OCI-LY3 (cell line): ENCODE measurements around the gene ELAVL4.
"Not testable (repeated sequence)": the region's sequence is repeated elsewhere in the genome, so short reads cannot be mapped to it uniquely, and the experiment has no call there.

Experiments used
- H2AFZ ChIP-seq: fragments of 200-600, 300-600 bp; shearing (Covaris generic); 2 replicates; pipeline ENCODE4 v1.6.0; 2014; ENCODE audit warnings: antibody characterized with exemption, low read depth, low read length
- H3K27ac ChIP-seq: fragments of 200-600, 300-600 bp; sonication (generic); 2 replicates; pipeline ENCODE4 v1.5.1; 2014; ENCODE audit warnings: mild to moderate bottlenecking, low read length, moderate library complexity, mixed read lengths
- H3K27me3 ChIP-seq: fragments of 200-600, 300-600 bp; sonication (generic); 2 replicates; pipeline ENCODE4 v1.6.1; 2014; ENCODE audit warnings: low read depth, low read length, mixed read lengths
- H3K36me3 ChIP-seq: fragments of 200-600, 300-600 bp; sonication (generic); replicated peaks from 2 replicates; pipeline ENCODE3; 2014; ENCODE audit warnings: low read depth, low read length, mixed read lengths
- H3K4me1 ChIP-seq: fragments of 300-600, 200-600 bp; sonication (generic); 2 replicates; pipeline ENCODE4 v1.6.1; 2014; ENCODE audit warnings: low read length, mixed read lengths
- H3K4me2 ChIP-seq: fragments of 200-600, 300-600 bp; sonication (generic); 2 replicates; pipeline ENCODE4 v1.6.1; 2014; ENCODE audit warnings: low read length, mixed read lengths
- H3K4me3 ChIP-seq: fragments of 300-600, 200-600 bp; sonication (generic); 2 replicates; pipeline ENCODE4 v1.5.1; 2014; ENCODE audit warnings: antibody characterized with exemption, mild to moderate bottlenecking, low read length, moderate library complexity
- H3K79me2 ChIP-seq: fragments of 300-600, 200-600 bp; shearing (Covaris generic); 2 replicates; pipeline ENCODE4 v1.6.1; 2014; ENCODE audit warnings: mild to moderate bottlenecking, low read length, mixed read lengths
- H3K9ac ChIP-seq: fragments of 300-600, 200-600 bp; shearing (Covaris generic); 2 replicates; pipeline ENCODE4 v1.6.0; 2014; ENCODE audit warnings: mild to moderate bottlenecking, low read length, moderate library complexity
- H3K9me3 ChIP-seq: fragments of 200-600, 300-600 bp; shearing (Covaris generic); 2 replicates; pipeline ENCODE4 v1.6.1; 2014; ENCODE audit warnings: low read length, mixed read lengths; ENCODE audit not compliant: insufficient read depth
- H4K20me1 ChIP-seq: fragments of 200-600, 300-600 bp; sonication (generic); 2 replicates; pipeline ENCODE4 v1.6.1; 2016; ENCODE audit warnings: low read length, mixed read lengths; ENCODE audit not compliant: insufficient read depth
- EZH2phosphoT487 ChIP-seq: fragments of 200-600 bp; shearing (Covaris generic); IDR thresholded peaks from 2 replicates; pipeline ENCODE4 v1.6.1; 2018; ENCODE audit warnings: antibody characterized with exemption, mixed run types, low read depth
- TF ChIP-seq, protein P1 (sequence below): fragments of 200-600, 300-600 bp; sonication (generic); IDR thresholded peaks from 2 replicates; pipeline ENCODE4 v1.5.1; 2014; ENCODE audit warnings: antibody characterized with exemption, low read length, low read depth

ELAVL4 gene

DNA sequence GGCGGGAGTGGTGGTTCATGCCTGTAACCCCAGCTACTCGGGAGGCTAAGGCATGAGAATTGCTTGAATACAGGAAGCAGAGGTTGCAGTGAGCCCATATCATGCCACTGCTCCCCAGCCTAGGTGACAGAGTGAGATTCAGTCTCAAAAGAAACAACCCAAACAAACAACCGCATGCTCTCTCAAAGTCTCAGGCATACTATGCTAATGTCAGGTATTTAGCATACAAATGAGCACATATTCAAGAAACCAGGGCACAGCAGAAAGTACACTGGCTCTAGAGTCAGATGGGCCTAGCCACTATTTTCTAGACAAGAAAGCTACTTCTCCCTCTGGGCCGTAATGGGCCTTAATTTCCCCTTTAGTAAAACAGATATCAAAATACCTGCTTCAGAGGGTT is 55.0 kb downstream of the ELAVL4 start:
- Histone ChIP-seq H3K27ac (no peak overlapping the region), H3K4me2 (no peak overlapping the region), H3K79me2 (no peaks in the 10 kb centered on the region), H3K4me1 (no peaks in the 10 kb centered on the region), H3K4me3 (no peak overlapping the region), H3K27me3 (no peaks in the 10 kb centered on the region), H3K36me3 (no peaks in the 10 kb centered on the region), H4K20me1 (no peaks in the 10 kb centered on the region), H3K9ac (no peak overlapping the region), H2AFZ (no peak overlapping the region), H3K9me3 (no peaks in the 10 kb centered on the region)
- TF ChIP-seq, protein P1, sequence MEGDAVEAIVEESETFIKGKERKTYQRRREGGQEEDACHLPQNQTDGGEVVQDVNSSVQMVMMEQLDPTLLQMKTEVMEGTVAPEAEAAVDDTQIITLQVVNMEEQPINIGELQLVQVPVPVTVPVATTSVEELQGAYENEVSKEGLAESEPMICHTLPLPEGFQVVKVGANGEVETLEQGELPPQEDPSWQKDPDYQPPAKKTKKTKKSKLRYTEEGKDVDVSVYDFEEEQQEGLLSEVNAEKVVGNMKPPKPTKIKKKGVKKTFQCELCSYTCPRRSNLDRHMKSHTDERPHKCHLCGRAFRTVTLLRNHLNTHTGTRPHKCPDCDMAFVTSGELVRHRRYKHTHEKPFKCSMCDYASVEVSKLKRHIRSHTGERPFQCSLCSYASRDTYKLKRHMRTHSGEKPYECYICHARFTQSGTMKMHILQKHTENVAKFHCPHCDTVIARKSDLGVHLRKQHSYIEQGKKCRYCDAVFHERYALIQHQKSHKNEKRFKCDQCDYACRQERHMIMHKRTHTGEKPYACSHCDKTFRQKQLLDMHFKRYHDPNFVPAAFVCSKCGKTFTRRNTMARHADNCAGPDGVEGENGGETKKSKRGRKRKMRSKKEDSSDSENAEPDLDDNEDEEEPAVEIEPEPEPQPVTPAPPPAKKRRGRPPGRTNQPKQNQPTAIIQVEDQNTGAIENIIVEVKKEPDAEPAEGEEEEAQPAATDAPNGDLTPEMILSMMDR = no peak
- no peak for TF ChIP-seq EZH2phosphoT487

DNA sequence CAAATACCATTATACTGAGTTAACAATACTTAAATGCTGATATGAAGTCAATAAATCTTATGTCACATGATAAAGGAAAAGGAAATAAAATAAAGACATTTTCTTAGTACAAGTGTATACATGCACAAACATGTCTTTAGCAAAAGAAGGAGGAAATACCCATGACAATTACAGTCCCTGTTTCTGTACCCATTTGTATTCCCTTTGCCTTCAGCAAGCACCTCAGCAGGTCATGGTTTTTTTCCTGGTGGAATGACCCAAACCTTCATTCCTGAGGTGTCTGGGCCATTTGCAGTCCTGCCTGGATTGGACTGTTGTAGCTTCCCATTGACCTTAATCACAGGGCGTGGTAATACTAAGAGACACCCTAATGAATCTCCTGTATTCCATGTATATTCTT is 57.6 kb downstream of the ELAVL4 start:
- not testable (repeated sequence) for H3K27ac ChIP-seq, H3K36me3 ChIP-seq, H3K4me2 ChIP-seq, H3K4me3 ChIP-seq, H3K27me3 ChIP-seq, H2AFZ ChIP-seq, H4K20me1 ChIP-seq, H3K9ac ChIP-seq, H3K79me2 ChIP-seq, H3K4me1 ChIP-seq, H3K9me3 ChIP-seq

DNA sequence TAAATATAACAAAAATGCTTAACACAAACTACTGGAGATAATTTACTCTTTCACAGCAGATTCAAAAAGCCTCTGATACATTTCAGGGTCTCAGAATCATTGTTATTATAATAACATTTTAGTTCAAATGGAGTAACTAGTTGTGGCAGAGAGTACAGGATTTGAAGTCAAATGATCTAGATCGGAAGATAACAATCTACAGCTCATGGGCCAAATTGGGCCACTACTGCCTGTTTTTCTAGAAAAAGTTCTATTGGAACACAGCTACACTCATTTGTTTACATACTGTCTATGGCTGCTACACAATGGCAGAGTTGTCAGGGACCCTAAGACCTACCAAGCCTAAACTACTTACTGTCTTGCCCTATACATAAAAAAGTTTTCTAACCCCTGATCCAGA is 63.6 kb downstream of the ELAVL4 start:
- Histone ChIP-seq H3K27ac (no peak overlapping the region), H3K4me1 (no peaks in the 10 kb centered on the region), H3K36me3 (no peaks in the 10 kb centered on the region), H3K9me3 (no peaks in the 10 kb centered on the region), H3K4me2 (no peak overlapping the region), H3K27me3 (no peaks in the 10 kb centered on the region; the same call in 1 of the 2 replicates), H3K79me2 (no peaks in the 10 kb centered on the region), H3K9ac (no peak overlapping the region), H4K20me1 (no peaks in the 10 kb centered on the region), H2AFZ (no peak overlapping the region), H3K4me3 (no peak overlapping the region)
- no peak for TF ChIP-seq EZH2phosphoT487
- TF ChIP-seq, protein P1 = no peak

DNA sequence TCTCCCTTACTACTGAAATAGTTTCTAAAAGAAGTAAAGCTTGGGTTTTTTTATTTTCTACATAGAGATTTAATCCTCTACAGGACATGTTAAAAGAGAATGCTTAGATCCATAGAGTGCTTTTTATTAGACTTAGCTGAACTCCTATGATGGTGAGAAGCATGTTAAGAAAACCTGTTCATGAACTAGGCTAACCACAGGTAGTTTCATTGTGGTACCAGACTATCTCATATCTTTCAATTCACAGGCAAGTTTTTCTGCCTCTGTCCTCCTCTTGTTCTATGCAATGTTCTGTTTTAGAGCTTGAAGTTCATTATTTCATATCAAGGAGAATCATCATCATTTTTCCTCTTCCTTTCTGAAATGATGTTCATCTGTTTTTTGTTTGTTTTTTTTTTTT is 65.4 kb downstream of the ELAVL4 start:
- H3K4me2 ChIP-seq = no peak overlapping the region
- no peaks in the 10 kb centered on the region for H4K20me1 ChIP-seq
- no peak for TF ChIP-seq EZH2phosphoT487
- TF ChIP-seq, protein P1 = no peak
- no peak overlapping the region for H3K4me3 ChIP-seq
- H3K9me3 ChIP-seq = no peaks in the 10 kb centered on the region
- H3K27me3 ChIP-seq = no peaks in the 10 kb centered on the region; the same call in 1 of the 2 replicates
- H2AFZ ChIP-seq = no peak overlapping the region
- no peak overlapping the region for H3K27ac ChIP-seq
- H3K36me3 ChIP-seq = no peaks in the 10 kb centered on the region
- no peaks in the 10 kb centered on the region for H3K79me2 ChIP-seq
- H3K9ac ChIP-seq = no peak overlapping the region
- no peaks in the 10 kb centered on the region for H3K4me1 ChIP-seq
